HCT116 (cell line): ENCODE measurements around the gene BCL2L13. TPM values are rescaled to one million over a fixed set of nuclear protein-coding genes. Genes with fewer than 3 reads are reported as not detected.

ENCODE experiments used
- ATAC-seq: fragments of 200-7000 bp; cut with Tn5 transposase; 2 replicates; pipeline ENCODE4 v1.9.1; 2020; ENCODE audit warnings: mild to moderate bottlenecking, moderate library complexity
- BruUV-seq: library from RNA; stranded (reverse); fragments of 400-500 nt; replicated peaks from 2 replicates; lab custom pipeline; 2021; lab: Mats Ljungman, UMichigan
- CTCF ChIA-PET: fragments of 300-600 bp; sonication (Branson Sonifier 250); formaldehyde crosslinking; loops from one replicate; lab custom pipeline; 2021; ENCODE audit warnings: antibody characterized with exemption; lab: Charles Lee
- POLR2A ChIA-PET: fragments of 300-600, 350-600 bp; sonication (Branson Sonifier 250); formaldehyde crosslinking; loops from one replicate; lab custom pipeline; 2021; ENCODE audit warnings: antibody characterized with exemption; lab: Charles Lee
- RAD21 ChIA-PET, 2 experiments: fragments of 300-600 bp; sonication (Branson Sonifier 250); formaldehyde crosslinking; loops; one replicate each; lab custom pipeline; 2023; ENCODE audit warnings: low total read pairs in 2 of 2; ENCODE audit not compliant: uncharacterized antibody in 2 of 2, unreplicated experiment in 2 of 2, low non-redundant PET in 1 of 2; lab: Charles Lee
- DNase-seq: peaks from one replicate; pipeline ENCODE4 v3.0.0-alpha.2; 2010; ENCODE audit warnings: low read depth, low spot score
- H2AFZ ChIP-seq: fragments of 200-600 bp; shearing (Covaris generic), sonication (generic); 2 replicates; pipeline ENCODE4 v1.6.1; 2017; ENCODE audit warnings: low read depth, mixed run types, mixed read lengths, antibody characterized with exemption, low read length; ENCODE audit not compliant: poor library complexity, severe bottlenecking
- H3K27ac ChIP-seq: 2 replicates; pipeline ENCODE4 v1.5.1; 2012; ENCODE audit warnings: low read depth, low read length
- H3K27me3 ChIP-seq: fragments of 200-600 bp; sonication (generic); 2 replicates; pipeline ENCODE4 v1.6.1; 2016; ENCODE audit warnings: mixed run types, low read length, mixed read lengths; ENCODE audit not compliant: insufficient read depth
- H3K36me3 ChIP-seq, 2 experiments: fragments of 200-500 bp in 1 of 2; fragments of 200-600 bp in 1 of 2; sonication (Bioruptor generic) in 1 of 2; sonication (generic) in 1 of 2; 2 replicates each; pipeline versions ENCODE4 v1.5.1 to v1.6.1; 2014 to 2016; ENCODE audit warnings: low read length in 2 of 2, inconsistent platforms in 1 of 2, mixed read lengths in 1 of 2, mixed run types in 1 of 2; ENCODE audit not compliant: insufficient read depth in 2 of 2, control insufficient read depth in 1 of 2
- H3K4me1 ChIP-seq, 2 experiments: fragments of 200-600 bp in 1 of 2; sonication (generic) in 1 of 2; 2 replicates each; pipeline versions ENCODE4 v1.5.1 to v1.6.1; 2012 to 2017; ENCODE audit warnings: low read length in 2 of 2, inconsistent platforms in 1 of 2, mild to moderate bottlenecking in 1 of 2, mixed read lengths in 1 of 2, mixed run types in 1 of 2, moderate library complexity in 1 of 2; ENCODE audit not compliant: insufficient read depth in 2 of 2, control insufficient read depth in 1 of 2
- H3K4me2 ChIP-seq: fragments of 200-600 bp; sonication (generic); 2 replicates; pipeline ENCODE4 v1.6.1; 2017; ENCODE audit warnings: mixed run types, low read length, mixed read lengths
- H3K4me3 ChIP-seq, 2 experiments: fragments of 200-600 bp in 1 of 2; sonication (generic) in 1 of 2; replicated peaks in 1 of 2; 2 replicates each; pipeline ENCODE4 v1.5.1; 2011 to 2016; ENCODE audit warnings: low read length in 2 of 2, control low read depth in 1 of 2, low read depth in 1 of 2, mild to moderate bottlenecking in 1 of 2, mixed read lengths in 1 of 2, mixed run types in 1 of 2
- H3K79me2 ChIP-seq: fragments of 200-600 bp; sonication (generic); 2 replicates; pipeline ENCODE4 v1.6.1; 2017; ENCODE audit warnings: mild to moderate bottlenecking, mixed run types, low read length, moderate library complexity, mixed read lengths; ENCODE audit not compliant: insufficient read depth
- H3K9ac ChIP-seq: fragments of 200-600 bp; sonication (generic); 2 replicates; pipeline ENCODE4 v1.6.1; 2016; ENCODE audit warnings: low read length, mixed read lengths
- H3K9me2 ChIP-seq: fragments of 200-600 bp; sonication (generic), shearing (Covaris generic); 2 replicates; pipeline ENCODE4 v1.6.1; 2017; ENCODE audit warnings: mixed run types, mild to moderate bottlenecking, moderate library complexity; ENCODE audit not compliant: insufficient read depth
- H3K9me3 ChIP-seq, 2 experiments: fragments of 200-500 bp in 1 of 2; fragments of 200-600 bp in 1 of 2; sonication (Bioruptor generic) in 1 of 2; sonication (generic) in 1 of 2; 2 replicates each; pipeline ENCODE4 v1.6.1; 2014 to 2017; ENCODE audit warnings: low read length in 2 of 2, mixed read lengths in 2 of 2, inconsistent platforms in 1 of 2, low read depth in 1 of 2, mild to moderate bottlenecking in 1 of 2, mixed run types in 1 of 2, moderate library complexity in 1 of 2; ENCODE audit not compliant: control insufficient read depth in 1 of 2, insufficient read depth in 1 of 2
- H4K20me1 ChIP-seq: fragments of 200-600 bp; sonication (generic), shearing (Covaris generic); 2 replicates; pipeline ENCODE4 v1.6.1; 2017; ENCODE audit warnings: mixed run types, mild to moderate bottlenecking, moderate library complexity; ENCODE audit not compliant: insufficient read depth
- CBX3 ChIP-seq: IDR thresholded peaks from 2 replicates; pipeline ENCODE4 v1.6.1; 2012; ENCODE audit warnings: low read depth
- CEBPB ChIP-seq: IDR thresholded peaks from 2 replicates; pipeline ENCODE4 v1.6.1; 2012; ENCODE audit warnings: low read depth
- ELF1 ChIP-seq: IDR thresholded peaks from 2 replicates; pipeline ENCODE4 v1.6.1; 2012; ENCODE audit warnings: low read depth, borderline replicate concordance
- EZH2phosphoT487 ChIP-seq: fragments of 200-600 bp; IDR thresholded peaks from 2 replicates; pipeline ENCODE4 v1.6.1; 2018; ENCODE audit warnings: antibody characterized with exemption, borderline replicate concordance
- FOSL1 ChIP-seq: IDR thresholded peaks from 2 replicates; pipeline ENCODE4 v1.6.1; 2012; ENCODE audit warnings: low read depth
- JUND ChIP-seq: IDR thresholded peaks from 2 replicates; pipeline ENCODE4 v1.6.1; 2012
- MAX ChIP-seq: IDR thresholded peaks from 2 replicates; pipeline ENCODE4 v1.6.1; 2012
- POLR2AphosphoS5 ChIP-seq: IDR thresholded peaks from 2 replicates; pipeline ENCODE4 v1.6.1; 2011; ENCODE audit warnings: mild to moderate bottlenecking, low read depth, low read length, moderate library complexity
- RAD21 ChIP-seq: IDR thresholded peaks from 2 replicates; pipeline ENCODE4 v1.6.1; 2012; ENCODE audit warnings: low read depth, mild to moderate bottlenecking
- SIN3A ChIP-seq: IDR thresholded peaks from 2 replicates; pipeline ENCODE4 v1.6.1; 2012; ENCODE audit warnings: low read depth
- SP1 ChIP-seq: IDR thresholded peaks from 2 replicates; pipeline ENCODE4 v1.6.1; 2012; ENCODE audit warnings: low read depth
- SRF ChIP-seq: IDR thresholded peaks from 2 replicates; pipeline ENCODE4 v1.6.1; 2012; ENCODE audit warnings: low read depth
- TCF7L2 ChIP-seq: IDR thresholded peaks from 2 replicates; pipeline ENCODE4 v1.7.0; 2011; ENCODE audit warnings: borderline replicate concordance, inconsistent platforms; ENCODE audit not compliant: insufficient read depth, insufficient read length; ENCODE audit errors: extremely low read depth
- YY1 ChIP-seq: IDR thresholded peaks from 2 replicates; pipeline ENCODE4 v1.6.1; 2011; ENCODE audit warnings: low read length, low read depth, moderate library complexity, mild to moderate bottlenecking; ENCODE audit not compliant: insufficient replicate concordance; ENCODE audit errors: extremely low read depth
- ZNF274 ChIP-seq: fragments of 200-500 bp; sonication (Bioruptor generic); IDR thresholded peaks from 2 replicates; pipeline ENCODE4 v1.6.1; 2014; ENCODE audit warnings: mild to moderate bottlenecking, low read depth, low read length, inconsistent platforms
- intact Hi-C: fragments of 100-400 bp; cut with micrococcal nuclease; formaldehyde crosslinking; loops from 2 replicates; pipeline ENCODE4 v1.10.0; 2022
- total RNA-seq: library from RNA; stranded (reverse); gene quantifications from one replicate; pipeline ENCODE4 v1.2.1, GENCODE V29; 2021; ENCODE audit not compliant: unreplicated experiment
- TF ChIP-seq, protein P1 (sequence below): IDR thresholded peaks from 2 replicates; pipeline ENCODE4 v1.6.1; 2012; ENCODE audit warnings: low read depth
- TF ChIP-seq, protein P2 (sequence below): IDR thresholded peaks from 2 replicates; pipeline ENCODE4 v1.6.1; 2012
- TF ChIP-seq, protein P3 (sequence below): IDR thresholded peaks from 2 replicates; pipeline ENCODE4 v1.6.1; 2011; ENCODE audit warnings: mild to moderate bottlenecking, low read length, moderate library complexity; ENCODE audit not compliant: insufficient replicate concordance; ENCODE audit errors: extremely low read depth

BCL2L13 gene
- total RNA-seq, 1 experiment from 2014 or later, result 38.6 TPM

- TF ChIP-seq JUND (no peak), TCF7L2 (no peak), ZNF274 (no peak), EZH2phosphoT487 (no peak), CEBPB (no peak), ELF1 (no peak), SRF (no peak), YY1 (no peak), FOSL1 (no peak), POLR2AphosphoS5 (no peak), RAD21 (no peak), CBX3 (no peak), MAX (no peak), SP1 (no peak), SIN3A (no peak)
- TF ChIP-seq, protein P1, sequence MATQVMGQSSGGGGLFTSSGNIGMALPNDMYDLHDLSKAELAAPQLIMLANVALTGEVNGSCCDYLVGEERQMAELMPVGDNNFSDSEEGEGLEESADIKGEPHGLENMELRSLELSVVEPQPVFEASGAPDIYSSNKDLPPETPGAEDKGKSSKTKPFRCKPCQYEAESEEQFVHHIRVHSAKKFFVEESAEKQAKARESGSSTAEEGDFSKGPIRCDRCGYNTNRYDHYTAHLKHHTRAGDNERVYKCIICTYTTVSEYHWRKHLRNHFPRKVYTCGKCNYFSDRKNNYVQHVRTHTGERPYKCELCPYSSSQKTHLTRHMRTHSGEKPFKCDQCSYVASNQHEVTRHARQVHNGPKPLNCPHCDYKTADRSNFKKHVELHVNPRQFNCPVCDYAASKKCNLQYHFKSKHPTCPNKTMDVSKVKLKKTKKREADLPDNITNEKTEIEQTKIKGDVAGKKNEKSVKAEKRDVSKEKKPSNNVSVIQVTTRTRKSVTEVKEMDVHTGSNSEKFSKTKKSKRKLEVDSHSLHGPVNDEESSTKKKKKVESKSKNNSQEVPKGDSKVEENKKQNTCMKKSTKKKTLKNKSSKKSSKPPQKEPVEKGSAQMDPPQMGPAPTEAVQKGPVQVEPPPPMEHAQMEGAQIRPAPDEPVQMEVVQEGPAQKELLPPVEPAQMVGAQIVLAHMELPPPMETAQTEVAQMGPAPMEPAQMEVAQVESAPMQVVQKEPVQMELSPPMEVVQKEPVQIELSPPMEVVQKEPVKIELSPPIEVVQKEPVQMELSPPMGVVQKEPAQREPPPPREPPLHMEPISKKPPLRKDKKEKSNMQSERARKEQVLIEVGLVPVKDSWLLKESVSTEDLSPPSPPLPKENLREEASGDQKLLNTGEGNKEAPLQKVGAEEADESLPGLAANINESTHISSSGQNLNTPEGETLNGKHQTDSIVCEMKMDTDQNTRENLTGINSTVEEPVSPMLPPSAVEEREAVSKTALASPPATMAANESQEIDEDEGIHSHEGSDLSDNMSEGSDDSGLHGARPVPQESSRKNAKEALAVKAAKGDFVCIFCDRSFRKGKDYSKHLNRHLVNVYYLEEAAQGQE, result no peak
- TF ChIP-seq, protein P2, sequence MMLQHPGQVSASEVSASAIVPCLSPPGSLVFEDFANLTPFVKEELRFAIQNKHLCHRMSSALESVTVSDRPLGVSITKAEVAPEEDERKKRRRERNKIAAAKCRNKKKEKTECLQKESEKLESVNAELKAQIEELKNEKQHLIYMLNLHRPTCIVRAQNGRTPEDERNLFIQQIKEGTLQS, result no peak
- TF ChIP-seq, protein P3, sequence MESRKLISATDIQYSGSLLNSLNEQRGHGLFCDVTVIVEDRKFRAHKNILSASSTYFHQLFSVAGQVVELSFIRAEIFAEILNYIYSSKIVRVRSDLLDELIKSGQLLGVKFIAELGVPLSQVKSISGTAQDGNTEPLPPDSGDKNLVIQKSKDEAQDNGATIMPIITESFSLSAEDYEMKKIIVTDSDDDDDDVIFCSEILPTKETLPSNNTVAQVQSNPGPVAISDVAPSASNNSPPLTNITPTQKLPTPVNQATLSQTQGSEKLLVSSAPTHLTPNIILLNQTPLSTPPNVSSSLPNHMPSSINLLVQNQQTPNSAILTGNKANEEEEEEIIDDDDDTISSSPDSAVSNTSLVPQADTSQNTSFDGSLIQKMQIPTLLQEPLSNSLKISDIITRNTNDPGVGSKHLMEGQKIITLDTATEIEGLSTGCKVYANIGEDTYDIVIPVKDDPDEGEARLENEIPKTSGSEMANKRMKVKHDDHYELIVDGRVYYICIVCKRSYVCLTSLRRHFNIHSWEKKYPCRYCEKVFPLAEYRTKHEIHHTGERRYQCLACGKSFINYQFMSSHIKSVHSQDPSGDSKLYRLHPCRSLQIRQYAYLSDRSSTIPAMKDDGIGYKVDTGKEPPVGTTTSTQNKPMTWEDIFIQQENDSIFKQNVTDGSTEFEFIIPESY, result no peak
- TF ChIP-seq, all 23 proteins: peak for 0
- CTCF ChIA-PET, result no interaction called here
- Histone ChIP-seq H3K36me3 (peaks cover 0 to 5% of the 10 kb centered on the region in 2 experiments; a peak in 1 of 4 replicates), H3K4me2 (no peak overlapping the region), H3K9me3 (no peaks in the 10 kb centered on the region), H3K27me3 (no peaks in the 10 kb centered on the region), H3K9ac (no peak overlapping the region), H3K4me3 (no peak overlapping the region), H3K9me2 (no peaks in the 10 kb centered on the region), H3K27ac (no peak overlapping the region), H2AFZ (no peak overlapping the region), H3K4me1 (no peaks in the 10 kb centered on the region), H3K79me2 (no peaks in the 10 kb centered on the region), H4K20me1 (no peaks in the 10 kb centered on the region; the same call in none of the 2 replicates)
- intact Hi-C loops, result no loop called here
- ATAC-seq, result no peak
- RAD21 ChIA-PET, result no interaction called here
- no peak for DNase-seq
- no TSS peak for BruUV-seq
- POLR2A ChIA-PET, result no interaction called here
Observed at GRCh38 chr22:17699696-17700340, 61.3 kb downstream of the BCL2L13 start.
